BE2C (cell line): ENCODE measurements around the gene TMED8.
"Not testable (repeated sequence)": the region's sequence is repeated elsewhere in the genome, so short reads cannot be mapped to it uniquely, and the experiment has no call there.

Source experiments
- DNase-seq: peaks from one replicate; pipeline ENCODE4 v3.0.0-alpha.2; 2020
- H3K27me3 ChIP-seq: fragments of 250-450 bp; sonication (Bioruptor Pico); 2 replicates; pipeline ENCODE4 v1.5.1; 2020; ENCODE audit warnings: mild to moderate bottlenecking
- H3K36me3 ChIP-seq: fragments of 250-450 bp; sonication (Bioruptor Pico); 2 replicates; pipeline ENCODE4 v1.5.1; 2020; ENCODE audit warnings: mild to moderate bottlenecking
- H3K4me1 ChIP-seq: fragments of 250-450 bp; sonication (Bioruptor Pico); 2 replicates; pipeline ENCODE4 v1.5.1; 2020
- H3K4me3 ChIP-seq: 2 replicates; pipeline ENCODE4 v1.5.1; 2011; ENCODE audit warnings: low read depth, low read length
- H3K9me3 ChIP-seq: fragments of 250-450 bp; sonication (Bioruptor Pico); 2 replicates; pipeline ENCODE4 v1.5.1; 2020
- TF ChIP-seq, protein P1 (sequence below): IDR thresholded peaks from 2 replicates; pipeline ENCODE4 v1.5.1; 2012; ENCODE audit warnings: mild to moderate bottlenecking, low read depth, low read length

TMED8 gene

GRCh38 chr14:77342726-77343397 is 34.0 kb downstream of the TMED8 start:
- no peak overlapping the region for H3K4me3 ChIP-seq
- H3K27me3 ChIP-seq, result no peaks in the 10 kb centered on the region
- TF ChIP-seq, protein P1, sequence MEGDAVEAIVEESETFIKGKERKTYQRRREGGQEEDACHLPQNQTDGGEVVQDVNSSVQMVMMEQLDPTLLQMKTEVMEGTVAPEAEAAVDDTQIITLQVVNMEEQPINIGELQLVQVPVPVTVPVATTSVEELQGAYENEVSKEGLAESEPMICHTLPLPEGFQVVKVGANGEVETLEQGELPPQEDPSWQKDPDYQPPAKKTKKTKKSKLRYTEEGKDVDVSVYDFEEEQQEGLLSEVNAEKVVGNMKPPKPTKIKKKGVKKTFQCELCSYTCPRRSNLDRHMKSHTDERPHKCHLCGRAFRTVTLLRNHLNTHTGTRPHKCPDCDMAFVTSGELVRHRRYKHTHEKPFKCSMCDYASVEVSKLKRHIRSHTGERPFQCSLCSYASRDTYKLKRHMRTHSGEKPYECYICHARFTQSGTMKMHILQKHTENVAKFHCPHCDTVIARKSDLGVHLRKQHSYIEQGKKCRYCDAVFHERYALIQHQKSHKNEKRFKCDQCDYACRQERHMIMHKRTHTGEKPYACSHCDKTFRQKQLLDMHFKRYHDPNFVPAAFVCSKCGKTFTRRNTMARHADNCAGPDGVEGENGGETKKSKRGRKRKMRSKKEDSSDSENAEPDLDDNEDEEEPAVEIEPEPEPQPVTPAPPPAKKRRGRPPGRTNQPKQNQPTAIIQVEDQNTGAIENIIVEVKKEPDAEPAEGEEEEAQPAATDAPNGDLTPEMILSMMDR, result no peak
- H3K4me1 ChIP-seq, result no peaks in the 10 kb centered on the region
- no peaks in the 10 kb centered on the region for H3K9me3 ChIP-seq
- peaks cover 14% of the 10 kb centered on the region; the same call in 1 of the 2 replicates for H3K36me3 ChIP-seq
- DNase-seq, result no peak

- TF ChIP-seq, protein P1, result no peak
- H3K36me3 ChIP-seq, result peaks cover 14% of the 10 kb centered on the region; the same call in 1 of the 2 replicates
- no peak overlapping the region for H3K4me3 ChIP-seq
- H3K27me3 ChIP-seq, result no peaks in the 10 kb centered on the region
- H3K4me1 ChIP-seq, result no peaks in the 10 kb centered on the region
- no peaks in the 10 kb centered on the region for H3K9me3 ChIP-seq
- DNase-seq, result no peak
These were observed 36.5 kb downstream of the TMED8 start for GRCh38 chr14:77340389-77340788.

DNA sequence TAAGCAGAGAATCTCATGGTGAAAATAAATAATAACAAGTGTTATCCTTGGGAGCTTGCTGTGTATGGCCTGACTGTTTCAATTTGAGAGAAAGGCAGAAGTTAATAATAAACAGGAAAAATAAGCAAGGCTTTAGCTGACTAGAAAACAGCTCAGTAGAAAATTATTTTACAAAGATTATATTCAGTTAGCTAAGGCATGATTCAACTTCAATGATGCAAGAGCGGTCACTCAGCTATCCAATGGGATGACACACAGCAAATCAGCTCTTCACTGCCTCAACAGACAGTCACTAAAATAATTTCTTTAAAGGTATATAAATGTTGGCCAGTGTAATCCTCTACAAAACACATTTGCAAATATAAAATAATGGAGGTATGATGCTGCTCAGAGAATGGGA is 37.5 kb downstream of the TMED8 start:
- no peak overlapping the region for H3K4me3 ChIP-seq
- no peaks in the 10 kb centered on the region for H3K27me3 ChIP-seq
- peaks cover 14% of the 10 kb centered on the region; the same call in 1 of the 2 replicates for H3K36me3 ChIP-seq
- H3K9me3 ChIP-seq, result no peaks in the 10 kb centered on the region
- no peaks in the 10 kb centered on the region for H3K4me1 ChIP-seq
- DNase-seq, result no peak
- TF ChIP-seq, protein P1, result no peak

- H3K4me3 ChIP-seq, result no peak overlapping the region
- H3K36me3 ChIP-seq, result peaks cover 11% of the 10 kb centered on the region; the same call in 1 of the 2 replicates
- TF ChIP-seq, protein P1, result no peak
- no peaks in the 10 kb centered on the region for H3K27me3 ChIP-seq
- H3K9me3 ChIP-seq, result no peaks in the 10 kb centered on the region
- no peak for DNase-seq
- no peaks in the 10 kb centered on the region for H3K4me1 ChIP-seq
These were observed 38.6 kb downstream of the TMED8 start for GRCh38 chr14:77338302-77338701.

DNA sequence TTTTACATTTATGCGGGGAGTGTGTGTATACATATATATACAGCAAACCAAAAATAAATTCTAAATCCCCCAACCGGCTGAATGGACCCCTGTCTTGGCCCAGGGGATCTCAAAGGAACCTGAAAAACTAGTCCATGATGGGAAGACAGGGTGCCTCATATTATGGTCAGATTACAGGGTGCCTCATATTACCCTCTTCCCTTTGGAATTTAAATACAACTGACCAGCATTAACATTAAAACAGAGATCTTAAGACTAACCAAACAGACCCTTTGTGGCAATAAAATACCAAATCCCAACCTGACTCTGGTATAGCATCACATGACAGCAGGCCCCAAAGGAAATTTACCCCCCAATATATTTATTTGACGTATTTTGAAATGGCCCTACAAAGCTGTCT is 39.0 kb downstream of the TMED8 start:
- Histone ChIP-seq H3K36me3 (peaks cover 8% of the 10 kb centered on the region; the same call in 1 of the 2 replicates), H3K4me1 (no peaks in the 10 kb centered on the region)

DNA sequence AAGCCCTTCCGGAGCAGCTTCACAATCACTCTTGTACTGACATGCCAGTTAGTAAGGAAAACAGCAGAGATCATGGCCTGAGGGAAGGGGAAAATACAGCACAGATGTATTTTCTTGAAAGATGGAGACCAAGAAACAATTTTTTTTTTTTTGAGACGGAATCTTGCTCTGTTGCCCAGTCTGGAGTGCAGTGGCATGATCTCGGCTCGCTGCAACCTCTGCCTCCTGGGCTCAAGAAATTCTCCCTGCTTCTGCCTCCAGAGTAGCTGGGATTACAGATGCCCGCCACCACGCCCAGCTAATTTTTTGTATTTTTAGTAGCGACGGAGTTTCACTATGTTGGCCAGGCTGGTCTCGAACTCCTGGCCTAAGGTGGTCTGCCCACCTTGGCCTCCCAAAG is 39.6 kb downstream of the TMED8 start:
- H3K9me3 ChIP-seq, H3K27me3 ChIP-seq, H3K4me1 ChIP-seq, H3K36me3 ChIP-seq, H3K4me3 ChIP-seq, DNase-seq: not testable (repeated sequence)

More for the DNA sequence above, 39.0 kb downstream of the TMED8 start:
- TF ChIP-seq, protein P1, result no peak
- Histone ChIP-seq H3K9me3 (no peaks in the 10 kb centered on the region), H3K4me3 (no peak overlapping the region), H3K27me3 (no peaks in the 10 kb centered on the region)
- no peak for DNase-seq

DNA sequence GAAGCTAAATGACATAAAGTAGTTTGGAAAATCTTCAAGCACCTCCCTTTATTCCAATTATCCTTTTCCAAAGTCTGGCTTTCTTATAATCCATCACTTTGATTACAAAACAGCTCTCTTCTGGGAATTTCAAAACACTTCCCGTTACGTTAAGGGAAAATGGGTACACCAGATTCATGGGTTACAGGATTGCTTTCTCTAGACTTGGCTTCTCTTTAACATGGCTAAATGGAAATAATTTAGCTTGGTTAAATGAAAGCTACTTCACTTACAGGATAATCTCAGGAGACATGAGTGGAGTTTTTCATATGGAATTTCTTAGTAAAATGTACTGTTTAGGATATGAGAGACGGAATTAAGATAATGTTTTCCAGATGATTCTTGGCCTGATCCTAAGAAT is 41.3 kb downstream of the TMED8 start:
- TF ChIP-seq, protein P1, result no peak
- DNase-seq, result no peak
- H3K9me3 ChIP-seq, result no peaks in the 10 kb centered on the region
- H3K27me3 ChIP-seq, result no peaks in the 10 kb centered on the region
- H3K4me1 ChIP-seq, result no peaks in the 10 kb centered on the region
- no peaks in the 10 kb centered on the region for H3K36me3 ChIP-seq
- H3K4me3 ChIP-seq, result no peak overlapping the region
